ENCODE data around the gene CHD5.

Gene CHD5

GRCh38 chr1:6113116-6113515 is 67.0 kb downstream of the CHD5 start:
- DNase-seq (ENCODE audit: low read depth in 2 of 2): no peak

GRCh38 chr1:6112690-6113005 is 67.5 kb downstream of the CHD5 start:
- DNase-seq (ENCODE audit: low read depth in 2 of 2): no peak

GRCh38 chr1:6111991-6112689 is 68.0 kb downstream of the CHD5 start:
- DNase-seq (ENCODE audit: low read depth in 2 of 2): no peak

- no peak for DNase-seq (ENCODE audit: low read depth in 2 of 2)
Observed at GRCh38 chr1:6111571-6111970, 68.5 kb downstream of the CHD5 start.

GRCh38 chr1:6110326-6110725 is 69.8 kb downstream of the CHD5 start:
- DNase-seq (ENCODE audit: low read depth in 2 of 2): no peak

- DNase-seq (ENCODE audit: low read depth in 2 of 2): no peak
Observed at GRCh38 chr1:6109688-6110087, 70.4 kb downstream of the CHD5 start.

- DNase-seq (ENCODE audit: low read depth in 2 of 2): peak; percentile 21 to 27
Observed at GRCh38 chr1:6108937-6109614, 71.0 kb downstream of the CHD5 start.

GRCh38 chr1:6108476-6108875 is 71.6 kb downstream of the CHD5 start:
- no peak for DNase-seq (ENCODE audit: low read depth in 2 of 2)

DNA sequence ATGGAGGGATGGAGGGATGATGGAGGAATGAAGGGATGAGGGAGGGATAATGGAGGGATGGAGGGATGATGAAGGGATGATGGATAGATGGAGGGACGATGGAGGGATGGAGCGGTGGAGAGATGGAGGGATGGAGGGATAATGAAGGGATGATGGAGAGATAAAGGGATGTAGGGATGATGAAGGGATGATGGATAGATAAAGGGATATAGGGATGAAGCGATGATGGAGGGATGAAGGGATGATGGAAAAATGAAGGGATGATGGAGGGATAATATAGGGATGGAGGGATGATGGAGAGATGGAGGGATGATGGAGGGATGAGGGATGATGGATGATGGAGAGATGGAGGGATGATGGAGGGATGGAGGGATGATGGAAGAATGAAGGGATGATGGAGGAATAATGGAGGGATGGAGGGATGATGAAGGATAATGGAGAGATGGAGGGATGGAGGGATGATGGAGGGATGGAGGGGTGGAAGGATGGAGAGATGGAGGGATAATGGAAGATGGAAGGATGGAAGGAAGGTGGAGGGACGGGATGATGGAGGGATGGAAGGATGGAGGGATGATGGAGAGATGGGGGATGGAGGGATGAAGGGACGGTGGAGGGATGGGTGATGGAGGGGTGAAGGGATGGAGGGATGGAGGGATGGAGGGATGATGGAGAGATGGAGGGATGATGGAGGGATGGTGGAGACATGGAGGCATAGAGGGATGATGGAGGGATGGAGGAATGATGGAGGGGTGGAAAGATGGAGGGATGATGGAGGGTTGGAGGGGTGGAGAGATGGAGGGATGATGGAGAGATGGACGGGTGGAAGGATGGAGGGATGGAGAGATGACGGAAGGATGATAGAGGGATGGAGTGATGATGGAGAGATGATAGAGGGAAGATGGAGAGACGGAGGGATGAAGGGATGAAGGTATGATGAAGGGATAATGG is 72.4 kb downstream of the CHD5 start:
- no peak for DNase-seq (ENCODE audit: low read depth in 2 of 2)

GRCh38 chr1:6106977-6107376 is 73.1 kb downstream of the CHD5 start:
- no peak for DNase-seq (ENCODE audit: low read depth in 2 of 2)

DNA sequence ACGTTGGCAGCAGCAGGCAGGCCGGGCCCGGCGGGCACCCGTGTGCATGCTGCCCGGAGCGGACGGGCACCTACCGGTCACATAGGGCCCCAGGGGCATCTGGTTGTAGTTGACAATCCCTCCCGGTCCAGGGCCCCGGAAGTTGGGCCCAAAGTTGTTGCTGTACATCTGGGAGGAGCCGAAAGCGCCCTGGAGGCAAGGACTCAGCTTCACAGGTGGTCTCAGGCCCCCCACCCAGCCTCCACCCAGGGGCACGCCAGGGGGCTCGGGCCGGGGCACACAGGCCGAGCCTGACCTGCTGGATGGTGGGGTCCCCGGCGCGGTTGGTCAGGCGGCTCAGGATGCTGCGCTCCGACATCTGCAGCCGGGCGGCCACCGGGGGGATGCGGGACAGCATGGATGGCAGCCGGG is 73.8 kb downstream of the CHD5 start:
- DNase-seq (ENCODE audit: low read depth in 2 of 2): no peak

- no peak for DNase-seq (ENCODE audit: low read depth in 2 of 2)
Observed at GRCh38 chr1:6105763-6106162, 74.4 kb downstream of the CHD5 start.

DNA sequence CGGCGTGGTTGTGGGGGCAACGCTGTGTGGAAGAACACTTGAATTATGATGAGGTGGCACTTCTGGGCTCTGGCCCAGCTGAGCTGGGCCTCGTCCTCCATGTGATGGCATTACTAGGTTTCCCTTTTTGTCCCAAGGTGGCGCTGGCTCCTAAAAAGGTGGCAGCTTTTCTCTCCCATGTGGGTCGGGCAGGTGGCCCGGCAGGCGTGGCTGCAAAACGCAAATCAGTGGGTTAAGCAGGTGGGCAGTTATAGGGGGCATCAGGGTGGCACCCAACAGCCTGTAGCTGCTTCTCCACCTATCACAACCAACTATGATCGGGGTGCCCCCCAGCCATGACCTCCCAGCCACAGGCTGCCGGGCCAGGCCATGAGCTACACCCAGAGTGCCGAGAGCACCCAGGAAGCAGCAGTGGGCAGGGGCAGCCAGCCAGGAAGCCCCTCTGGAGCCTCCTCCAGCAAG is 74.9 kb downstream of the CHD5 start:
- no peak for DNase-seq (ENCODE audit: low read depth in 2 of 2)

DNA sequence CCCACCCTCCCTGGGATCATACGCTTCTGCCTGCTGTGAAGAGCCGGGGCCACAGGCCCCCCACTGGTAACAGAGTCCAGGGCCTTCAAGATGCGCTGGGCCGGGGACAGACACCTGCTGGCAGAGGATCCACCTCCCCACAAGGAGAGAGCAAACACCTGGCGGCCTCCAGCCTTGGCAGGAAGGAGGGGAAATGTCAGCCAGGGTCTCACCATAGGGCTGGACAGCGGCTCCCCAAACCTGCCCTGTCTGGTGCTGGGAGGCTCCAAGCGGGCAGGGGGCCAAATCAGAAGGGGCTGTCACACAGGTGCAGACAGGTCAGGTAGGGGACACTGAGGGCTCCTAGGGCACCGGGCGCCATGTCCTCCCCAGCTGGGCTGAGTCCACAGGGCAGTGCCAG is 75.5 kb downstream of the CHD5 start:
- no peak for DNase-seq (ENCODE audit: low read depth in 2 of 2)

DNA sequence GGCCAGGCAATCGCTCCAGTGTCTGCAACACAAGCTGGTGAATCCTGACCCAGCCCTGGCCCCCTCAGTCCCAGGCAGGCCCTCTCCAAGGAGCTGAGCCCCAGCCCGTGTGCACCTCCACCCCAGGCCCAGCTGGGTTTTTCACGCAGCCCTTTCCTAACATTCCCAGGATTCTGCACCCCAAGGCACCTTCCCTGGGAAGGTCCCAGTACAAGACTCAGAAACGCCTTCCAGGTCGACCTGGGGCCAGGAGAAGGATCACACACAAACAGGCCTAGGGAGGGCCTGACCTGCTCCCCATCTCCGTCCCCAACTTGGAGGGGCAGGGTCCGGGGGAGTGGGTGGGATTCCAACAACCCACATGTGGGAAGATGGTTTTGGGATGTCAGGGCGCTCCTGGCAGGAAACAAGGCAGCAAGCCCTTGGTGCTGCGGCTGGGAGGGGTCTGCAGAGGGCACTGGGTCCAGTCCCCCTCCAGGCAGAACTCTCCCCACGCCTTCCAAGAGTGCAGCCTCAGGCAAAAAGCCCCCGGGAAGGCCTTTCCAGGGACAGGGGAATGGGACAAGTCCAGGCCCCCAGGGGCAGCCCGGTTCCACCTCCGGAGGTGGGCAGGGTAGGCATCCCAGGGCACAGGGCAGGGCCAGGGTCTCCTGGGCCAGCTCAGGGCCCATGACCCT is 76.1 kb downstream of the CHD5 start:
- no peak for DNase-seq (ENCODE audit: low read depth in 2 of 2)

DNA sequence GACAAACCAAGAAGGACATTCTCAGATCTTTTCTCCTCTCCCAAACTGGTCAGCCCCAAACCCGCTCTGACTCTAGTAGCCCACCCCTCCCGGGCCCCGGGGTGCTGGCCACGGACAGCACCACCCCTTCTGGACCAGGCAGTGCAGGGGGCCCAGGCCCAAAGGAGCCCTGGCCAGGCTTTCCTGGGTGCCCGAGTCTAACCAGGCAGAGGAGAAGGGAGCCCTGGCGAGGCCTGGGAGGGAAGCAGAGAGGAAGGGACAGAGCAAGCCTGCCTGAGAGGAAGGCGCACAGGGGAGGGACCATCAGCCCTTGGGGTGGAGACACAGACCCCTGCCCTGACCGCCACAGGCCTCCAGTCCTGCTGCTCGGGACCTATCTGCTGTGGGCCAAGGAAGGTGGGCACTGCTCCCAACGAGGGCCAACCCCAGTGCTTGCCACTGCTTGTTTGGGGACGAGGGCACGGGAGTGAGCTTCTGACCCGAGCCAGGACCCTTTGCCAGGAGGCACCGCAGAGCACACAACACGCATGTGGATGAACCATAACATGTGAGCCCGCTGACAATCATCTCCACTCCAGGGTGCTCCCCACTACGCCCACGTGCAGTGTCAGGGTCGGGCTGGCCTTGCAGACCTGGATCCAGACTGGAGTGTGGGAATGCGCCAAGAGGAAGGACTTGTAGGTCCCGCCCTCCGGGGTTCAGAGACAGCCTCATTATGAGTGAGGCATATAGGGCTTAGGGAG is 76.8 kb downstream of the CHD5 start:
- no peak for DNase-seq (ENCODE audit: low read depth in 2 of 2)

- no peak for DNase-seq (ENCODE audit: low read depth in 2 of 2)
Observed at GRCh38 chr1:6102532-6102845, 77.6 kb downstream of the CHD5 start.

DNA sequence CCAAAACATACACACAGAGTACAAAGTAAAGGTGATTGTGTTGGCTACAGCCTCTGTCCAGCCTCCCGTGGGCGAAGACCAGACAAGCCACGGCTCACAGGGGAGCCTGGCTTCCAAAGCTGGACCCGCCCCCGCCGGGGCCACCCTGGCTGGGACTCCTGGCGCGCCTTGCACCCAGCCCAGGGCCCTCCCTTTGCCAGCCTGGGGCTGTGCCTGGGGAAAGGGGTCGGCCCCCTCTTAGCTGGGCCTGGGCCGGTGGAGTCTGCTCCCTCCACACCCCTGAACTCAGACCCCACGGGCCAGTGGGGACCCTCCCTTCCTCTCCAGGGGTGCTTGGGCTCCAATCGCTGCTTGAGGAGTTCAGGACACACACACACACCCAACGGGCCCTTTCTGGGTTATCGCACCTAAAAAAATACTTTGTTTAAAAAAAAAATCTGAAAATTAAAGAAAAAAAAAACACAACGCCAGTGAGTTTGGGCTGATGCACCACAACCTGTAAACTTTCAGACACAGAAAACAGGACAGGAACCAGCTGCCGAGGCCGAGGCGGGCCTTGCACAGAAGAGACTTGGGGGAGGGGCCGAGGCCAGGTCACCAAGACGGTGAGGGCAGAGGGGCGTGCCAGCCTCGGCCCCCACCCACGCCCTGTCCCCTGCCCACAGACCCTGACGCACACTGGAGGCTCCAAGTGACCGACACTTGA is 78.1 kb downstream of the CHD5 start:
- no peak for DNase-seq (ENCODE audit: low read depth in 2 of 2)

DNA sequence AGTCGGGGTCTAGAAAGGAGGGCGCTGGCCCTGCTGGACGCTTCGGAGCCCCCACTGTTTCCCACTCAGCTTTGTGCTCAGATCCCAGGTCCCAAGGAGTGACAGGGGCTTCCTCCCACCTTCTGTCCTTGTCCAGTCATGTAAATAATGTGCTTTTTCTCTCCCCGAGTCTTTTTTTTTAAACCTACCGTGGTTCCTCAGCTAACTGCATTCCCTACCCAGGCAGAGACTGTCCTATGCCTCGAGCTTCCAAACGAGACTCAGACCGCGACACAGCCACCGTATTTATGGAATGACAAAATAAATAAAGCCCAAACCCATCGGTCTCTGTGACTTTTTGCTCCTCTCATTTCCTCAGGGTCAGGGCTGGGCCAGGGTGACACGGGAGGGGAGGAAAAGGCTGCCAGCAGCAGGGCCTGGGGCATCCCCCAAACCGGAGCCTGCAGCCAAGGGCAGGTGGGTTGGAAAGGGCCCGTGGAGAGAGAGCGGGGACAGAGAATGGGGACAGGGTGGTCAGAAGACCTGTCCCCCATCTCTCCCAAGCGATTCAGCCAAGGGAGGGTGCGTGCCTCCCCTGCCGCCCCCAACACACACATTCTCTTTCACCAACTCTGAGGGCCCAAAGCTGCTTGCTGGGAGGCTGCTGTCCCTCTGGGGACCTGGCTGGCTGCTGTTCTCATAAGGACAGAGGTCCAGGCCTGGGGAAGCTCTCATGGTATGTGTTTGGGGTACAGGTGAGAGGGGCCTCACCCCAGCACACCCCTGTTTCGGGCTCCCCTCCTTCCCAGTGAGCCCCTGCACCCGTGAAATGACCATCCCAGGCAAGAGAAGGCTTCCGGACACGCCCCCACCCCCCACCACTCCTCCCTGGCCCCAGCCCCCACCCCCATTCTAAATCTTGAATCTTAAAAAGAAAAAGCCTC is 79.0 kb downstream of the CHD5 start:
- DNase-seq (ENCODE audit: low read depth in 2 of 2): no peak
